ENCODE results near the gene PRR16. TPM values are rescaled to one million over a fixed set of nuclear protein-coding genes. Genes with fewer than 3 reads are reported as not detected.
A peak's percentile ranks its signal among the peaks of the same experiment; 100 is the strongest.

Gene PRR16
- total RNA-seq, 1 experiment from 2014 or later = 18.9 TPM

DNA sequence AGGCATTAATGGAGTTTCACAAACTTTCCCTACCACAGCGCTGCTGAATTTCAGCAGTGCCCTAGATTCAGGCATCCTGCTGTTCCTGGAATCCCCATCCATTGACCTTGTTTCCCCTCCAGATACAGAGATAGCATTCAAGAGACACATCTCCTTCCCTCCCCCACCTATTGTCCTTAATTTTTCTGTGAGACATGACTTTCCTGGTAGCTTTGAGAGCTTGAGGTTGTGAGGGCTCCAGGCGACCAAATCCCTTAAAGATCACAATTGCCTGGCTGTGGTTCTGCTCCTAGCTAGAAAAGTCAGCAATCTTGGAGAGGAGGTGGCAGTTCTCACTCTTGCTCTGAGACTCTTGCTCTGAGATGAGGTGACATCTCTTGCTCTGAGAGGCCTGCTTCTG lies 48.0 kb downstream of the PRR16 start:
- TF ChIP-seq, protein P1, sequence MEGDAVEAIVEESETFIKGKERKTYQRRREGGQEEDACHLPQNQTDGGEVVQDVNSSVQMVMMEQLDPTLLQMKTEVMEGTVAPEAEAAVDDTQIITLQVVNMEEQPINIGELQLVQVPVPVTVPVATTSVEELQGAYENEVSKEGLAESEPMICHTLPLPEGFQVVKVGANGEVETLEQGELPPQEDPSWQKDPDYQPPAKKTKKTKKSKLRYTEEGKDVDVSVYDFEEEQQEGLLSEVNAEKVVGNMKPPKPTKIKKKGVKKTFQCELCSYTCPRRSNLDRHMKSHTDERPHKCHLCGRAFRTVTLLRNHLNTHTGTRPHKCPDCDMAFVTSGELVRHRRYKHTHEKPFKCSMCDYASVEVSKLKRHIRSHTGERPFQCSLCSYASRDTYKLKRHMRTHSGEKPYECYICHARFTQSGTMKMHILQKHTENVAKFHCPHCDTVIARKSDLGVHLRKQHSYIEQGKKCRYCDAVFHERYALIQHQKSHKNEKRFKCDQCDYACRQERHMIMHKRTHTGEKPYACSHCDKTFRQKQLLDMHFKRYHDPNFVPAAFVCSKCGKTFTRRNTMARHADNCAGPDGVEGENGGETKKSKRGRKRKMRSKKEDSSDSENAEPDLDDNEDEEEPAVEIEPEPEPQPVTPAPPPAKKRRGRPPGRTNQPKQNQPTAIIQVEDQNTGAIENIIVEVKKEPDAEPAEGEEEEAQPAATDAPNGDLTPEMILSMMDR (IDR thresholded peaks at IDR 0.05; ENCODE audit: unreplicated experiment) = no peak
- no TSS peak for BruUV-seq (replicated peaks)
- Mint-ChIP-seq H3K36me3 (ENCODE audit: insufficient read depth, unreplicated experiment) (no peaks in the 10 kb centered on the region), H3K4me3 (ENCODE audit: unreplicated experiment) (no peak overlapping the region), H3K4me1 (ENCODE audit: insufficient read depth, unreplicated experiment) (peaks cover 9% of the 10 kb centered on the region), H3K9me3 (ENCODE audit: unreplicated experiment) (no peaks in the 10 kb centered on the region), H3K27me3 (ENCODE audit: insufficient read depth, unreplicated experiment) (no peaks in the 10 kb centered on the region), H3K27ac (ENCODE audit: low read depth, unreplicated experiment) (no peak overlapping the region)
- ChIA-PET POLR2A (no interaction called here), CTCF (no interaction called here)
- no peak for DNase-seq (ENCODE audit: unreplicated experiment)
- intact Hi-C loops (cut with micrococcal nuclease) = no loop called here

DNA sequence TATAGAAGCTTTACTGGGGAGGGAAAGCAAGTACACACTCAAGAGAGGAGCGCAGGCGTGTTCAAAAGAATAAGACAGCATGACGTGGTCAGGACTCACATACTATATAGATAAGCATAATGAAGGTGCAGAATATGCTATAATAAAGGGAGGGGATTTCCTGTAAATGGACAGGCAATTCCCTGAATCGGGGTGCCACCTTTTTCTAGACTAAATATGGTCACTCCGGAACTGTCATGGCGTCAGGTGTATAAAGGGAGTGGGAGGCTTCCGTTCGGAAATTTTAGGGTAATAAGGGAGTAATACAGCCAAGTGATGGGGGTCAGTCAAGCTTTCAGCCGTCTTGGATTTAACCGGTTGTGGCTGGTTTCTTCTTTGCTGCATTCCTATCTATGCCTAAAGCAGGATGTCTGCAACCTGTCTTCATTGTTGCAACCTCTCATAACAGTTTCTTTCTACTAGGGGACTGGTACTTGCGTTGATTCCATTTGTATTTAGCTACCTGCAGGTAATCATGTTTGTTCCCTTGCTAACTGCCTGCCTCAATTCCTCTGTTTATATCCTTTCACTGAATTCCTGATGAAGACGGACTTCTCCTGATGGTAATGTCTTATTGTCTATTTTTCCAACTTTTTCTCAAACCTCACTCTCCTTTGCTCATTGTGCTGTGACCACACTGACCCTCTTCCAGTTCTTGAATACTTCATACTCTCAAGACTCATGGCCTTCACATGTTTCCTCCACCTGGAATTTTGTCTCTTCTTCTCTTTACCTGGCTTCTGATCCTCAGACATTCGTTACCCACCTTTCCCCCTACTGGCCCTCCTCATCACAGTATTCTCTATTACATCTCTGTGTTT lies 48.9 kb downstream of the PRR16 start:
- ChIA-PET CTCF (no interaction called here), POLR2A (interaction anchor here (1.5 kb wide), 1 partner anchor 10 kb away, joined by 3 read pairs; no protein-coding TSS in a partner anchor)
- intact Hi-C loops (cut with micrococcal nuclease) = no loop called here
- no peak overlapping the region for H3K27ac Mint-ChIP-seq (ENCODE audit: low read depth, unreplicated experiment)
- TF ChIP-seq, protein P1 (IDR thresholded peaks at IDR 0.05; ENCODE audit: unreplicated experiment) = no peak
- BruUV-seq (replicated peaks) = no TSS peak
- H3K27me3 Mint-ChIP-seq (ENCODE audit: insufficient read depth, unreplicated experiment) = no peaks in the 10 kb centered on the region
- H3K4me1 Mint-ChIP-seq (ENCODE audit: insufficient read depth, unreplicated experiment) = peaks cover 11% of the 10 kb centered on the region
- DNase-seq (ENCODE audit: unreplicated experiment) = no peak
- no peaks in the 10 kb centered on the region for H3K36me3 Mint-ChIP-seq (ENCODE audit: insufficient read depth, unreplicated experiment)
- no peaks in the 10 kb centered on the region for H3K9me3 Mint-ChIP-seq (ENCODE audit: unreplicated experiment)
- no peak overlapping the region for H3K4me3 Mint-ChIP-seq (ENCODE audit: unreplicated experiment)

DNA sequence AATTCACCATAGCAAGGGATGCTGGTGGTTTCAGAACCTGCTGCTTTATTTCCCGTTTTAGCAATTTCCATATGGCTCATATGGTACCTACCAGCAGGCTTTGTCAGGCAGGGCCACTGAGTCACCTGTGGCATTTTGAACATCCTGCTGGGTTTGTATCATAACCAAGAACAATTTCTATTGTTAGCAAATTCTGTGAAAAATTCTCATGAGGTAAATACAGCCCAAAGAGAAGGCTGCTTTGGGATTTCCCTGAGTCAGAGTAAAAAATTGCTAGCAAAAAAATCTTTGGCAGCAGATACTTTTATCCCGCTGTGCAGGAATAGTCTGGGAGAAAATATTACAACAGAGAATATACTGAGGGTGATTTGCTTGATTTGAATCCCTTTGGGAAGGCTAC lies 52.7 kb downstream of the PRR16 start:
- no TSS peak for BruUV-seq (replicated peaks)
- intact Hi-C loops (cut with micrococcal nuclease) = no loop called here
- ChIA-PET CTCF (interaction anchor here (0.6 kb wide), 1 partner anchor 210 kb away, joined by 3 read pairs; no protein-coding TSS in a partner anchor), POLR2A (interaction anchor here (0.9 kb wide), 1 partner anchor 14 kb away, joined by 4 read pairs; no protein-coding TSS in a partner anchor)
- Mint-ChIP-seq H3K27me3 (ENCODE audit: insufficient read depth, unreplicated experiment) (no peaks in the 10 kb centered on the region), H3K27ac (ENCODE audit: low read depth, unreplicated experiment) (no peak overlapping the region), H3K4me3 (ENCODE audit: unreplicated experiment) (no peak overlapping the region), H3K36me3 (ENCODE audit: insufficient read depth, unreplicated experiment) (peaks cover 3% of the 10 kb centered on the region), H3K9me3 (ENCODE audit: unreplicated experiment) (no peaks in the 10 kb centered on the region), H3K4me1 (ENCODE audit: insufficient read depth, unreplicated experiment) (peaks cover 11% of the 10 kb centered on the region)
- peak; percentile 48 for DNase-seq (ENCODE audit: unreplicated experiment)
- TF ChIP-seq, protein P1 (IDR thresholded peaks at IDR 0.05; ENCODE audit: unreplicated experiment) = no peak

DNA sequence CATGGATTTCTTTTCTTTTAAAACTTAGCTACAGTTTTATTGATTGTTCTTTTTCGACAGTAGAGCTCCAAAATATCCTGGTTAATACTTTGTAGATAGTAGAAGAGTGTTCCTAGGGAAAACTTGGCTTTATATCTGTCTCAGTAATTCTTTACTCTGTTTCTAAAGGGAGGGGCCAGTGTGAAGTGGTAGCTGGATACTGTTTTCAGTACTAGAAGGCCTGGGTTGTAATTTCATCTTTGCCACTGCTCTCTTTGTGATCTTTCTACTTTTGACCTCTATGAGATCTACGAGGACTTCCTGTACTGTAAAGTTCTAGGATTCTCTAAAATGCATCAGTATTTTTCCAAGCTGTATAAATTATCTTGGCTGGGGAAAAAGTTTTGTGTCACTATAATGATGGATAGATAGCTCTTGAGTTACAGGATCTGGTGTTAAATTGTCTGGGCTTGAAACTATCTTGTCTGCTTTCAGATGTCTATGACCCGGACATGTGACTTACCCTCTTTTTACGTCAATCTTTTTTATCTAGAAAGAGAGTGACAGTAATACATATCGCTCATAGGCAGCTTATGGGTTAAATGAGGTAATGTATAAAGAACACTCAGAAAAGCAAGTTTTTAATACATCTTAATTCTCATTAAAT lies 53.6 kb downstream of the PRR16 start:
- ChIA-PET CTCF (interaction anchor here (0.6 kb wide), 3 partner anchors 43 to 209 kb away, joined by 3 to 8 read pairs (median 3); no protein-coding TSS in a partner anchor), POLR2A (interaction anchor here (0.9 to 1.0 kb wide), 2 partner anchors 15 to 98 kb away, joined by 4 read pairs; no protein-coding TSS in a partner anchor)
- Mint-ChIP-seq H3K36me3 (ENCODE audit: insufficient read depth, unreplicated experiment) (peaks cover 4% of the 10 kb centered on the region), H3K4me3 (ENCODE audit: unreplicated experiment) (no peak overlapping the region), H3K4me1 (ENCODE audit: insufficient read depth, unreplicated experiment) (peaks cover 11% of the 10 kb centered on the region), H3K27ac (ENCODE audit: low read depth, unreplicated experiment) (no peak overlapping the region), H3K27me3 (ENCODE audit: insufficient read depth, unreplicated experiment) (no peaks in the 10 kb centered on the region), H3K9me3 (ENCODE audit: unreplicated experiment) (no peaks in the 10 kb centered on the region)
- TF ChIP-seq, protein P1 (IDR thresholded peaks at IDR 0.05; ENCODE audit: unreplicated experiment) = no peak
- intact Hi-C loops (cut with micrococcal nuclease) = no loop called here
- DNase-seq (ENCODE audit: unreplicated experiment) = no peak
- no TSS peak for BruUV-seq (replicated peaks)

All from MCF 10A (cell line).